GM18502 (cell line): ENCODE data around the gene EOGT.

Experiments used
- ATAC-seq: cut with Tn5 transposase; IDR thresholded peaks from one replicate; pipeline ENCODE4 v1.9.1; 2021; ENCODE audit warnings: mild to moderate bottlenecking; ENCODE audit not compliant: unreplicated experiment, poor library complexity

The EOGT gene

DNA sequence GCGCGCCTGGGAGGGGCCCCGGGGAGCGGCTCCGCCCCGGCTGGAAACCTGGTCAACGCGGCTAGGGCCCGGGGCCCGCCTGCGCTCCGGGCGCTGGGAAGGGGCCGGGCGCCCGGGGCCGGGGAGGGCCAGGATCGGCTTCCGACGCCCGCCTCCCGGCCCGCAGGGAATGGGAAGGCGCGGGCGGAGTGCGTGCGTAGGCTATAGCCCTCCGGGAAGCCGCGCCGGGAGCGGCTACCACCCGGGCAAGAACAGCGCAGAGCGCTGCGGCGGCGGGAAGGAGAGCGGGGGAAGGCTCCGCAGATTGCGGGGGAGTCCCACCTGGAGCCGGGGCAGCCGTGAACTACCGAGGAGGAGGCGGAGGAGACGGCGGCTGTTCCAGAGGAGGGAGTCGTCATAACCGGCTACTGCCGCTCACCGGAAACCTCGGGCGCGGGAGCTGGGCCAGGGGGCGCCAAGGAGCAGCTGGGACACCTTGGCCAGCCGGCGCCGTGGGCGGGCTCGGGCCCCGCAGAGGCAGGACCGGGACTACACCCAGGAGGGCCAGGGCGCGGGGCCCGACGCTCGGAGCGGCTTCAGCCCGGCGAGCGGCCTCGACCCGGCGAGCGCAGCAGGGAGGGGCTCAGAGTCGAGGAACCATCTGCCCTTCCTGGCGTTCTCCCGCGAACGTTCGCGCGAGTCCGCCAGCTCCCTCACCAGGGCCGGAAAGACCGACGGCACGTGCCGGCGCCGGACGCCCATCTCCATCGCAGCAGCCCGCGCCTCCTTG, at the start of gene EOGT:
Gene EOGT, minus strand, starts transcription at position 432 of the 769 bp plus-strand sequence. CDS start 3,838 bp downstream, outside the sequence.
- ATAC-seq = peak; percentile 86

DNA sequence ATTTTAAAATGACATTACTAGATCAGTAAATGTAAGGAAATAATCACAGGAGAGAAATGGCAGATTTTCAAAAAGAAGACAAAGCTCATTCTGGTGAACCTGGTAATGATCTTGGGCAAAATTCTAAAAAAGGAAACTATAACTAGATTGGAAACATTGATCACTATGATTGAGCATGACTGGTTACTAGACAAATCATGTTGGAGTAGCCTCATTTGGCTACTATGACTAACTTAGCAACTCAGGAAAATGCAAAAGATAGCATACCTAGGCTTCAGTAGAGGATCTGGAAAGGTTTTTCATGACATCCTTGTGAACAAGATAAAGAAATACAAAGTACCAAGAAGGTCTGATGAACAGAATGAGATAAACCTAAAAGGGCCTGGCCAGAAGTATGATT, 46.2 kb upstream of the EOGT start:
- no peak for ATAC-seq

DNA sequence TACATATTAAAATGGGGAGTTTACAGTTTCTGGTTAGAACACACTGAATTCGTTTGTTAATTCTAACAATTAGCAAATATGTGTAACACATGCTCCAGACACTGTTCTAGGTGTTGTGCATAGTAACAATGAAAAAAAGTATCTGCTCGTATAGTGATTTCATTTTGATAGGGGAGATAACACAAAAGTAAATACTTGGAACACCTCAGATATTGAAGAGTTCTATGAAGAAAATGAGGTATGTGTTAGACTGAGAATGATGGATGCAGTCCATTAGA, 45.4 kb upstream of the EOGT start:
- ATAC-seq = no peak

DNA sequence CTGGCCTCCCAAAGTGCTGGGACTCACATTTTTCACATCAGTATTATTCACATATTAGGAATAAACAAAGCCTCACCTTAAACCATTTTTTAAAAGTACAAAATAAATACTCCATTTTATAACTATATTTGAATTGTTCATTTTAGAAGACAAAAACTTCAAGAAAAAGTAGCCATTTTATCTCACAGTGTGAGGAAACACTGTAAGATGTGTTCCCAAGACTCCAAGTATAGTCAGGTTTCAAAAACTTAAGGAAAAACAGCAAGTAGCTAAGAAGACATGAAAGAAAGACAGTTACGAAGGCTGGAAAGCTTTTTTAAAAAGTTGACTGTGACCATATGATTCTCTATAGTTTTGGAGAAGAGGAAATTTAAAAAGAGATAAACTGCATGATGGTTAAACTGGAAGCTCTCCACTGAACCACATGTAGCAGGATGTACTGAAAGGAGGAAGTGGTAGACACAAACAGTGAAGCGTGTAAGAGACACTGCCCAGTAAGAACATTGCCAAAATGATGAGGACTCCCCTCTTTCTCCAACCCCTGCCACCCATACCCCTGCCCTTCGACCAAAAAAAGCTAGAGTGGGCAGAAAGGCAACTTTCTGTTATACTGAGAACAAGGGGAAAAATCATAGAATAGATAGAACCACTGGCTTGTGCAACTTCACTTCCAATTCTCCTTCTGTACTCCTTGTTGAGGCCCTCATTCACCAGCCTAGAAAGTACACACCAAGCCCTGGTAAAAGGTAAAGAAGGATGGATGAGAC, 44.9 kb upstream of the EOGT start:
- ATAC-seq = peak; percentile 99

DNA sequence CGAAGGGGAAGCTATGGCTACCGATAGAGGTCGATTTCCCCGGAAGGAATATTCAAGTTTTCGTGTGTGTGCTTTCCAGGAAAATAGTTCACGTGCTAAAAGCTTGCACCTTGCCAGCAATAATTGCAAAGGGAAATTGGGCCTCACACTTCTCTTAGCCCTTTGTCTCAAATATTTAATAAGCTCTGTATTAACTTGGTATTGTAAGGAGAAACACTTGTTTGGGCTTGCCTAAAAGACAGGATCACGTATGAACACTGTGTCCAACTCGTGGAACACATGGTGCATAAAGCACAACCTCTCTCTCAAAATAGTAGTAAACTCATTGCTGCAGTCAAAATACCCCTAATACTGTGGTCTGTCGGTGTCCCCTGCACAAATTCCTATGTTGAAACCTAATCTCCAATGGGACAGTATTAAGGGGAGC, 39.0 kb upstream of the EOGT start:
- no peak for ATAC-seq

DNA sequence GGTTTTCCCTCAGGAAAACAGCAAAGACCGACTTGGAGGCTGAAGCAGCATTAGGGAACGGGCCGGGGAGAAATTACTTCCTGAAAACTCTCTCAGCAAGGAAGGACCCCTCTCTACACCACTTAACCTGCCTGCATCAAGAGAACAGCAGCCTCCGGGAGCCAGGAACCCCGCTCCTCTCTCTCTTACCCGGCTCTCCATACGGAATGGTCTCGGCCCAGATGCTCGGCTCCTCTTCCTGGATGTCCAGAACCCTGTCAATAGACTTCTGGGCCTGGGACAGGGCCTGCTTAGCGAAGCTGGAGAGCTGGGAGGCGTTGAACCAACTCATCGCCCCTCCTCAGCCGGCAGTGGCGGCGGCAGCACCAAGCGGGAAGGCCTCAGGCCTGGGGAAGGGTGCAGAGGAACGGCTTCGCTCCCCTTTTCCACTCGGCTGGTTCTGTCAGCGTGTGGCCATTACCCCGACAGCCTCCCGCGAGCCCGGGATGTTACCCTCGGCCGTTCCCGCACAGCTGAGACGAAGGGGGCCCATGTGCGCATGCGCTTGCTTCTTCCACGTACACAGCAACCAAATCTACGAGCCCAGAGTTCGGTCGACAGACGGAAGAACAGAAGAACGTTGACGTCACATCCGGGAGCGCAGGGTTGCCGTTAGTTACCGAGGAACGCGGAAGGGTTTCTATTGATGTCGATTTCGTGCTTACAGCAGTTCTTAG, 38.4 kb upstream of the EOGT start, which contains the start of gene TMF1:
Gene TMF1, minus strand, starts transcription at position 578 of the 716 bp plus-strand sequence. Its CDS starts 247 bp downstream, at position 331.
- peak; percentile 95 for ATAC-seq

DNA sequence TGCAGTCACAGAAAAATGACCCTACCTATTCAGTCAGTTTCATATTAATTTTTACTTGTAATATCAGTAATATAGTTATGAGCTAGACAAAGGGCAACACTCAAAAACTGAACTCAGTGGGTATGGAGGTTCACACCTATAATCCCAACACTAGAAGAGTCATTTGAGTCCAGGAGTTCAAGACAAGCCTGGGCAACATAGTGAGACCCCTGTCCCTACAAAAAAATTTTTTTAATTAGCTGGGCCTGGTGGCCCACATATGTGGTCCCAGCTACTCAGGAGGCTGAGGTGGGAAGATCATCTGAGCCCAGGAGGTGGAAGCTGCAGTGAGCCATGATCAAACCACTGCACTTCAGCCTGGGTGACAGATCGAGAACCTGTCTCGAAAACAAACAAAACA, 35.5 kb upstream of the EOGT start:
- no peak for ATAC-seq

DNA sequence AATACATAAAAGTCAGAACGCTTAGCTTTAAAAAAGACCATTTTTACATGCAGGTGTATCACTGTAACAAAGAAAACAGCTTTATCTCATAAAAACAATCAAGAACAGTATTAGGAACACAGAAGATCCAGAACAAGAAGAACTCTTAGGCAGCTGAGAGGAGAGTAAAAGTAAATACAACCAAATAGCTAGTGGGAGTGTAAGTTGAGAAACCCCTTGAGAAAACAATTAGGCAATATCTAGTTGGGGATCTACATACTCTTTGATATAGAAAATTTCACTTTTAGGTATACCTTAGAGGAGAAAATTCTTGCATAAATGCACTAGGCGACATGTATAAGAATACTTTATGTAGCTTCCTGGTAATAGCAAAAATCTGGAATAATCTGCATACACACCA, 31.1 kb upstream of the EOGT start:
- ATAC-seq = no peak

DNA sequence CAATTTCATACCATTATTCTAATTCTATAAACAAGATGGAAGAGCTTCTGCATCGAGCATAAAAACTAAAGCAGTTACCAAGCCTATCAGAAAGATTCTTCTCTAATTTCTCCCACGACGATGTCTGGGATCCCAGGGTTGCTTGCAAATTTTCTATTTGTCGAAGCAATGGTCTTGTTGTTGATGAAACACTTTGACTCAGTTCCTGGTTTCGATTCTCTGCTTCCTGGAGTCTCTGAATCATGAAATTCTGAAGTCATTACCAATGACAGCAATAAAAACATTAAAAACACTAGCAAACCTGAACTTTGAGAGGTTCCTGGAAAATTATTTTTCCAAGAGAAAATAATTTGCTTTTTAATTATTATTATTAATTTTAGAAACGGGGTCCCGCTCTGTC, 20.0 kb upstream of the EOGT start:
- ATAC-seq = no peak

DNA sequence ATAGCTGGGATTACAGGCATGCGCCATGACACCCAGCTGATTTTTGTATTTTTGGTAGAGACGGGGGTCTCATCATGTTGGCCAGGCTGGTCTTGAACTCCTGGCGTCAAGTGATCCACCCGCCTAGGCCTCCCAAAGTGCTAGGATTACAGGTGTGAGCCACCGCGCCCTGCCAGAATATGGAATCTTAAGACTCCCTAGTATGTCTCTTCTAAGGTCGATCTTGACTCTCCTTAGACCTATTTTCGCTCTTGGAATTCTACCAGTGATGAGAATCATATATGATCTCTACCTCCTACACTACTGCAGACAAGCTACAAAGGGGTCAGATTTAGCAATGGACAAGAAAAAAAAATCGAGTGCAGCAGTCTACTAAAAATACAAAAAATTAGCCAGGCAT, 19.3 kb upstream of the EOGT start:
- no peak for ATAC-seq

DNA sequence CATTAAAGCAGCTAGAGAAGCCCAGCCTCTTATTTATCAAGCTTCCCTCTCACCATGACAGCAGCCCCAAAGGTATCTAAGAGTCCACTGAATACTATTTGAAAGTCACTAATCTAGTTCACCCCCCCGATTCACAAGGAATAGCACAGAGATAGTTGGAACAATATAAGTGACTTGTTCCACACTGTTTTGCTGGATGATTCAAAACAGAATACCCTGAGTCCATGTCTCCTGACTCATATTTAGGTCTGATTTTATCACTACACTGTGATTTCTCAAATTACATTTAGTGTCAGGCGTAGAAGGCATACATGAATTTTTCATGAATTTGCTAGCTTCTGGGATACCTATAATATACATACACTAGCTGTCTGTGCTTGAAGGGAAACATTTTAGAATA, 18.7 kb upstream of the EOGT start:
- no peak for ATAC-seq

DNA sequence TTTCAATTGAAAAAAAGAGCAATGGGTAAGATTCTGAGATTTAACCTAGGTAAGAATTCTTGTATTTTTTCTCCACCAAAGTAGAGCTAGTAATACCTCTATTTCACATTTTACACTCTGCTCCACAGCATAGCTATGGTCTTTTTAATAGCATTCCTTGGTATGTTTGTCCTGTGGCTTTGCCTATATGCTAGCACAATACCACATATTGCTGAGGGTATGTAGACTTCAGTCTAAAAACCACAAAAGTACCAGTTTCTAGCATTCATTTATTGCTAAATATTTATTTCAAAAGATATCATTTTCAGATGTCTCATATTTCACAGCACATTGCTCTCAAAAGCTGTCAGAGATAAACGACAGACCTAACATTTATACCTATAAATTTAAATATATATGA, 18.2 kb upstream of the EOGT start:
- no peak for ATAC-seq

DNA sequence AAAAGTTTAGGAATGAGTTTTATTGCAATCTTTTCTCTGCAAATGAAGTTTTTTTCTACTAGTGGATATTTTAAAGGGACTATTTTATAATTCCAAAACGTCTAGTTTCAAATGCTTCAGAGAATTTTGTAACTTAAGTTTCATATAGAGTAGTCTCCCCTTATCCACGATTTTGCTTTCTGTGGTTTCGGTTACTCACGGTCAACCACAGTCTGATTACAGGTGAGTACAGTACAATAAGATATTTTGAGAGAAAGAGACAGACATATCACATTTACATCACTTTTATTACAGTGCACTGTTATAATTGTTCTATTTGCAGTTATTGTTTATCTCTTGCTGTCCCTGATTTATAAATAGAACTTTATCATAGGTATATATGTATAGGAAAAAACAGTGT, 7.4 kb upstream of the EOGT start:
- ATAC-seq = no peak

DNA sequence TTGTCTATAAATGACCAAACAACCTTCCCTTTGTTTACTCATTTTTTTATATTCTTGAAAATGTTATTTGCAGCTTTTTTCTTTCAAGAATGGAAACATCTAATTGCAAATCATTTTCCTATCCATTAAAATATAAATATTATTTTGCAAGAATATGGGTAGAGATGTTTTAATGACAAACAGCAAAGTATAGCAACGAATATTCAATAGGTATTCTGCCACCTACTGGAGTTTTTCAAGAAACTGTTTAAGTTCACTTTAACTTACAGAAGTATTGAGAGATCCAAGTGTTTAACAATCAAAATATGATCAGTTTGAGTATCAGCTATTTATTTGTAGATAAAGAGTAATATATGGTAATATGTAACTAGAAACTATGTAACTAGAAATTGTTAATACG, 6.9 kb upstream of the EOGT start:
- no peak for ATAC-seq

DNA sequence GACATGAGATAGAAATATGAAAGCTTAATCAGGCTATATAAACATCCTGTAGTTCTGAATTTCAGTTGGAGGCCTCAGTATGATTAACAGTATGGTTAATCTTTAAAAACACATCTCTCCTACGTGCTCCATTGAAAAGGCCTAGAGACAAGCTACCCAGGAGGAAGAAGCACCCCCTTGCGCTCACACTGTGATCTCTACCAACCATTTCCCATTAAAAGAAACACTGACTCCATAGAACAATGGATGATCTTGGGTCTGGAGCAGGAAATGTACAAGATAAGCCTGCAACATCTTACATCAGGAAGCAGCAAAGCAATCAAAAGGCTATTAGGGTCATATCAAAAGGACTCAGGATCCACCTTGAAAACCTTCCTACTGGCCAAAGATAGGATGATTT, 3.4 kb upstream of the EOGT start:
- ATAC-seq = no peak

DNA sequence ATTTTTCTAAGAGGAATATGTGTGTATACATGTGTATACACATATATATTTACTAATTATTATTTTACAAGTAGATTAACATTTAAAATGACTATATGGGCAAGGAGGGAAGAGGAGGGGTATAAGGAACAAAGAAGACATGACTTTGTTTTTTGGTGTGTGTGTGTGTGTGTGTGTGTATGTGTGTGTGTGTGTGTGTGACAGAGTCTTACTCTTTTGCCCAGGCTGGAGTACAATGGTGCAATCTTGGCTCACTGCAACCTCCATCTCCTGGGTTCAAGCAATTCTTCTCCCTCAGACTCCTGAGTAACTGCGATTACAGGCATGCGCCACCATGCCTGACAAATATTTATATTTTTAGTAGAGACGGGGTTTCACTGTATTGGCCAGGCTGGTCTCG, 2.6 kb upstream of the EOGT start:
- ATAC-seq = no peak

DNA sequence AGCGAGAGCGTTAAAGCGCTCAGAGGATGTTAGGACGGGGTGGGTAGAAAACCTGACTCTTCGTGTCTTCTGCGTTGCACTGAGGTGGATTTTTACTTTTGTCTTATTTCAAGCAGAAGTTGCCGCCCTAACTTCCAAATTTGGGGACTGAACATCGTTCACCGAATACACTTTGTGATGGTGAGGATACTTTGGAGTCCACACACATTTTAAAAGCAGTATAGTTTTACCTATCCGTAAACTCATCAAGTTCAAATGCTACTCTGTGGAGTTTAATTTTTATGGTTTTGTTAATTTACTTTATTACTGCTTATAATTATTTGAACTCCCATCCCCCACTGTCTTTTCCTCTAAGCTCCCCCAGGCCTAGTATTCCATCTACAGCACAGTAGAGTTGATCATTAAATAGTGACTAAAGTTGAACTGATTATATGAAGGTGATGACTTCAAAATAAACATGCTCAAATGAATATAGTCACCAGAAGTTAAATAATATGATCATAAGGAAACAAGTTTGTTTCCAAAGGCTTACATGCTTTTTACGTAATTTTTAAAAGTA, 617 bp upstream of the EOGT start:
- ATAC-seq = no peak

DNA sequence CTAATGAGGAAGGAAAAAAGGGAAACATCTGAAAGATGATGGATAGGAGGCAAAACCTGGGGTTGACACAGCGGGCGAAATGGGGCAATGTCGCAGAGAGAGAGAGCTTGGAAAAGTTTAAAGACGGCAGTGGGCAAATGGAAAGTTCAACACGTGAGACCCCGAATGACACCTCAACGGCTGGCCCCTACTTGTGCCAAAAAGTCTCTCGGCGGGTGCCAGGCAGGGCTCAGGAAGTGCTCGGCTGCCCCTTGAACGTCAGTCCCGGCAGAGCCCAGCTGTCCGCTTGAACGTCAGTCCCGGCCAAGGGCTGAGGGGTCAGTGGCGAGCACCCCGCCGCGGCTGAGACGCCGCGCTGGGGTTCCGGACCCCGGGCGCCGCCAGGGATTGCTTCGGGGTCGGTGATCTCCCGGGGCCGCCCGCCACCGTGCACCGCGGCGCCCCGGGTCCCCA, 658 bp downstream of the EOGT start:
- ATAC-seq = no peak

DNA sequence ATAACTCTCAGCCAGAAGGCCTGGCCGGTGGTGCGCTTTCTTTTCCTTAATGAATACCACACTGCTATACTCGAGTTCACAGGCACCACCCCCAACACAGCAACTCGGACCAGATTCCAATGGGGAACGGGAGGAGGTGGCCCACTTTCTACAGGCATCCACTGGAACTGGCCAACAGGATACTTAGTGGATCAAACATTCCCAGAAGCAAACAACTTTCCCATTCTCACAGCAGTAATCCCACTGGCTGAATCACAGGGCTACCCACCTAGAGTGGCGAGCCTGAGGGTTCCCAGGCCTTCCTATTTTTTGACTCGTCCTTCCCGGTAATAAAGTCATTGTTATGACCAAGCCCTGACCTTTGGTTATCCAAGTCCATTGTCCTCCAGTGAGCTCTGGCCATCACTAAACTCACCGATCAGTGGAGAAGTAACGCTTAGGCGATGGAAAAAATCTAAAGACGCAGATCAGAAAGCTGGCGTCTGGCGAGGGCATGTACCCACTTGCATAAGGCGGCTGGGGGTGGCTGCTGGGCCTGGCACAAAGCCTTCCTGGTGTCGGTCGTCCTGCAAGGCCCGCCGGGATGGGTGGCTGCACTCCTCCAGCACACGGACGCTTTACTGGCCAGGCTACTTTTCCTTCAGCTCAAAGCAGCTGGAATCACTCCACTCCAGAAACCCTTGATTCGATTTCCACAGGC, 1.2 kb downstream of the EOGT start:
- ATAC-seq = no peak

DNA sequence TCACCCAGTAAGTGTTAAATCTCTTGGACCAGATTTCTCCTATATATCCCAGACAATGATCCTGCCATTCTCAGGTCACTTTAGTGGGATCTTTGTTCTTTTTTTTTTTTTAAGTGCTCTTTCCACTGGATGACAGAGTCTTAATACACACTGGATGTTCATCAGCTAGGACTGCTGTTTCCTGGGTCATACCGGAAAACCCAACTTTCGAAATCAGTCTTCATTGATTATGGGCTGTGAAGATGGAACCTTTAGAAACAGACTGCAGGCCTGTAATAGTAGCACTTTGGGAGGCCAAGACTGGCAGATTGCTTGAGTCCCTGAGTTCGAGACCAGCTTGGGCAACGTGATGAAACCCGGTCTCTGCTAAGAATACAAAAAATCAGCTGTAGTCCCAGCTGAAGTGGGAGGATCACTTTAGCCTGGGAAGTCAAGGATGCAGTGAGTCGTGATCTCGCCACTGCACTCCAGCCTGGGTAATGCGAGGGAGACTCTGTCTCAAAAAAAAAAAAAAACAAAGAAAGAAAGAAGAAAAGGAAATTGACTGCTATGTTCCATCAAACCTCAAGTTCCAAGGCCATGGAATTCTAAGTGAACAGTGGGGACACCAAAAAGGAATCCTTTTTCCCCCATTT, 2.3 kb downstream of the EOGT start:
- no peak for ATAC-seq
